ENCODE data around the gene CARMIL1.

Gene CARMIL1

GRCh38 chr6:25570578-25570977 is 291.4 kb downstream of the CARMIL1 start:
- POLR2A ChIA-PET, result no interaction called here
- no peak overlapping the region for H3K27ac ChIP-seq (ENCODE audit: extremely low read depth, low read depth, low read length)
- no peaks in the 10 kb centered on the region for H3K9me3 ChIP-seq (ENCODE audit: control insufficient read depth, insufficient read depth, low read depth, low read length)
- no peak overlapping the region for H3K4me3 ChIP-seq (ENCODE audit: low read depth, low read length)
- H3K4me1 ChIP-seq (ENCODE audit: control insufficient read depth, insufficient read depth, low read length), result no peaks in the 10 kb centered on the region
- CTCF ChIA-PET, result interaction anchor here (0.6 to 7.0 kb wide), 4 partner anchors 14 to 305 kb away, joined by 3 to 66 read pairs (median 5); no protein-coding TSS in a partner anchor
- H3K36me3 ChIP-seq (ENCODE audit: control insufficient read depth in 2 of 2, insufficient read depth in 1 of 2, low read length in 2 of 2), result no peaks in the 10 kb centered on the region
- TF ChIP-seq, protein P1, sequence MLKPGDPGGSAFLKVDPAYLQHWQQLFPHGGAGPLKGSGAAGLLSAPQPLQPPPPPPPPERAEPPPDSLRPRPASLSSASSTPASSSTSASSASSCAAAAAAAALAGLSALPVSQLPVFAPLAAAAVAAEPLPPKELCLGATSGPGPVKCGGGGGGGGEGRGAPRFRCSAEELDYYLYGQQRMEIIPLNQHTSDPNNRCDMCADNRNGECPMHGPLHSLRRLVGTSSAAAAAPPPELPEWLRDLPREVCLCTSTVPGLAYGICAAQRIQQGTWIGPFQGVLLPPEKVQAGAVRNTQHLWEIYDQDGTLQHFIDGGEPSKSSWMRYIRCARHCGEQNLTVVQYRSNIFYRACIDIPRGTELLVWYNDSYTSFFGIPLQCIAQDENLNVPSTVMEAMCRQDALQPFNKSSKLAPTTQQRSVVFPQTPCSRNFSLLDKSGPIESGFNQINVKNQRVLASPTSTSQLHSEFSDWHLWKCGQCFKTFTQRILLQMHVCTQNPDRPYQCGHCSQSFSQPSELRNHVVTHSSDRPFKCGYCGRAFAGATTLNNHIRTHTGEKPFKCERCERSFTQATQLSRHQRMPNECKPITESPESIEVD (tag by site-specific recombination; IDR thresholded peaks at IDR 0.05), result peak; percentile 36; the same call in 1 of the 2 replicates
- no peak for TF ChIP-seq ZNF473 (tag by site-specific recombination; IDR thresholded peaks at IDR 0.05)

GRCh38 chr6:25576919-25577318 is 297.7 kb downstream of the CARMIL1 start:
- H3K4me3 ChIP-seq (ENCODE audit: low read depth, low read length), result no peak overlapping the region
- TF ChIP-seq, protein P2, sequence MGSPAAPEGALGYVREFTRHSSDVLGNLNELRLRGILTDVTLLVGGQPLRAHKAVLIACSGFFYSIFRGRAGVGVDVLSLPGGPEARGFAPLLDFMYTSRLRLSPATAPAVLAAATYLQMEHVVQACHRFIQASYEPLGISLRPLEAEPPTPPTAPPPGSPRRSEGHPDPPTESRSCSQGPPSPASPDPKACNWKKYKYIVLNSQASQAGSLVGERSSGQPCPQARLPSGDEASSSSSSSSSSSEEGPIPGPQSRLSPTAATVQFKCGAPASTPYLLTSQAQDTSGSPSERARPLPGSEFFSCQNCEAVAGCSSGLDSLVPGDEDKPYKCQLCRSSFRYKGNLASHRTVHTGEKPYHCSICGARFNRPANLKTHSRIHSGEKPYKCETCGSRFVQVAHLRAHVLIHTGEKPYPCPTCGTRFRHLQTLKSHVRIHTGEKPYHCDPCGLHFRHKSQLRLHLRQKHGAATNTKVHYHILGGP (tag by site-specific recombination; IDR thresholded peaks at IDR 0.05), result no peak
- TF ChIP-seq MYNN (tag by site-specific recombination; IDR thresholded peaks at IDR 0.05; ENCODE audit: borderline replicate concordance), result no peak
- TF ChIP-seq ZNF530 (tag by site-specific recombination; IDR thresholded peaks at IDR 0.05; ENCODE audit: low read depth), result no peak
- TF ChIP-seq ZNF366 (tag by site-specific recombination; conservative IDR thresholded peaks at IDR 0.05), result no peak
- TF ChIP-seq ZNF16 (tag by site-specific recombination; IDR thresholded peaks at IDR 0.05; ENCODE audit: low read depth), result no peak
- H3K36me3 ChIP-seq (ENCODE audit: control insufficient read depth in 2 of 2, insufficient read depth in 1 of 2, low read length in 2 of 2), result no peaks in the 10 kb centered on the region
- ChIA-PET POLR2A (no interaction called here), CTCF (interaction anchor here (0.7 to 1.1 kb wide), 4 partner anchors 26 to 426 kb away, joined by 3 to 4 read pairs (median 3); no protein-coding TSS in a partner anchor)
- no peaks in the 10 kb centered on the region for H3K4me1 ChIP-seq (ENCODE audit: control insufficient read depth, insufficient read depth, low read length)
- H3K9me3 ChIP-seq (ENCODE audit: control insufficient read depth, insufficient read depth, low read depth, low read length), result no peaks in the 10 kb centered on the region
- H3K27ac ChIP-seq (ENCODE audit: extremely low read depth, low read depth, low read length), result no peak overlapping the region

- ChIA-PET POLR2A (no interaction called here), CTCF (interaction anchor here (0.5 to 2.2 kb wide), 6 partner anchors 23 to 355 kb away, joined by 3 to 9 read pairs (median 4); no protein-coding TSS in a partner anchor)
- Histone ChIP-seq H3K4me3 (ENCODE audit: low read depth, low read length) (no peak overlapping the region), H3K9me3 (ENCODE audit: control insufficient read depth, insufficient read depth, low read depth, low read length) (no peaks in the 10 kb centered on the region), H3K4me1 (ENCODE audit: control insufficient read depth, insufficient read depth, low read length) (no peaks in the 10 kb centered on the region), H3K36me3 (ENCODE audit: control insufficient read depth in 2 of 2, insufficient read depth in 1 of 2, low read length in 2 of 2) (no peaks in the 10 kb centered on the region), H3K27ac (ENCODE audit: extremely low read depth, low read depth, low read length) (no peak overlapping the region)
- TF ChIP-seq, protein P3, sequence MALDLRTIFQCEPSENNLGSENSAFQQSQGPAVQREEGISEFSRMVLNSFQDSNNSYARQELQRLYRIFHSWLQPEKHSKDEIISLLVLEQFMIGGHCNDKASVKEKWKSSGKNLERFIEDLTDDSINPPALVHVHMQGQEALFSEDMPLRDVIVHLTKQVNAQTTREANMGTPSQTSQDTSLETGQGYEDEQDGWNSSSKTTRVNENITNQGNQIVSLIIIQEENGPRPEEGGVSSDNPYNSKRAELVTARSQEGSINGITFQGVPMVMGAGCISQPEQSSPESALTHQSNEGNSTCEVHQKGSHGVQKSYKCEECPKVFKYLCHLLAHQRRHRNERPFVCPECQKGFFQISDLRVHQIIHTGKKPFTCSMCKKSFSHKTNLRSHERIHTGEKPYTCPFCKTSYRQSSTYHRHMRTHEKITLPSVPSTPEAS (tag by site-specific recombination; IDR thresholded peaks at IDR 0.05), result no peak
- TF ChIP-seq, protein P4, sequence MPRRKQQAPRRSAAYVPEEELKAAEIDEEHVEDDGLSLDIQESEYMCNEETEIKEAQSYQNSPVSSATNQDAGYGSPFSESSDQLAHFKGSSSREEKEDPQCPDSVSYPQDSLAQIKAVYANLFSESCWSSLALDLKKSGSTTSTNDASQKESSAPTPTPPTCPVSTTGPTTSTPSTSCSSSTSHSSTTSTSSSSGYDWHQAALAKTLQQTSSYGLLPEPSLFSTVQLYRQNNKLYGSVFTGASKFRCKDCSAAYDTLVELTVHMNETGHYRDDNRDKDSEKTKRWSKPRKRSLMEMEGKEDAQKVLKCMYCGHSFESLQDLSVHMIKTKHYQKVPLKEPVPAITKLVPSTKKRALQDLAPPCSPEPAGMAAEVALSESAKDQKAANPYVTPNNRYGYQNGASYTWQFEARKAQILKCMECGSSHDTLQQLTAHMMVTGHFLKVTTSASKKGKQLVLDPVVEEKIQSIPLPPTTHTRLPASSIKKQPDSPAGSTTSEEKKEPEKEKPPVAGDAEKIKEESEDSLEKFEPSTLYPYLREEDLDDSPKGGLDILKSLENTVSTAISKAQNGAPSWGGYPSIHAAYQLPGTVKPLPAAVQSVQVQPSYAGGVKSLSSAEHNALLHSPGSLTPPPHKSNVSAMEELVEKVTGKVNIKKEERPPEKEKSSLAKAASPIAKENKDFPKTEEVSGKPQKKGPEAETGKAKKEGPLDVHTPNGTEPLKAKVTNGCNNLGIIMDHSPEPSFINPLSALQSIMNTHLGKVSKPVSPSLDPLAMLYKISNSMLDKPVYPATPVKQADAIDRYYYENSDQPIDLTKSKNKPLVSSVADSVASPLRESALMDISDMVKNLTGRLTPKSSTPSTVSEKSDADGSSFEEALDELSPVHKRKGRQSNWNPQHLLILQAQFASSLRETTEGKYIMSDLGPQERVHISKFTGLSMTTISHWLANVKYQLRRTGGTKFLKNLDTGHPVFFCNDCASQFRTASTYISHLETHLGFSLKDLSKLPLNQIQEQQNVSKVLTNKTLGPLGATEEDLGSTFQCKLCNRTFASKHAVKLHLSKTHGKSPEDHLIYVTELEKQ (tag by site-specific recombination; IDR thresholded peaks at IDR 0.05; ENCODE audit: borderline replicate concordance), result no peak
- TF ChIP-seq ZNF544 (tag by site-specific recombination; IDR thresholded peaks at IDR 0.05) (no peak), ZNF549 (tag by site-specific recombination; IDR thresholded peaks at IDR 0.05) (0 out of 2 replicates have a peak, but pooled peaks have one; percentile 47), ZNF626 (tag by site-specific recombination; IDR thresholded peaks at IDR 0.05) (no peak), BCL11B (tag by site-specific recombination; IDR thresholded peaks at IDR 0.05; ENCODE audit: low read depth) (no peak), ZNF776 (tag by site-specific recombination; IDR thresholded peaks at IDR 0.05; ENCODE audit: borderline replicate concordance) (no peak), ZNF140 (tag by site-specific recombination; IDR thresholded peaks at IDR 0.05) (no peak), SETDB1 (IDR thresholded peaks at IDR 0.05; ENCODE audit: insufficient read length, low read length) (no peak), PRDM1 (tag by site-specific recombination; IDR thresholded peaks at IDR 0.05) (no peak), TCF7L2 (IDR thresholded peaks at IDR 0.05; ENCODE audit: borderline replicate concordance, low read depth, low read length) (no peak), ZNF37A (tag by site-specific recombination; IDR thresholded peaks at IDR 0.05) (peak; percentile 57; the same call in 1 of the 2 replicates), KLF9 (tag by site-specific recombination; IDR thresholded peaks at IDR 0.05; ENCODE audit: low read depth) (no peak), ZNF830 (tag by site-specific recombination; IDR thresholded peaks at IDR 0.05; ENCODE audit: low read depth) (peak; percentile 56; the same call in 1 of the 2 replicates), ZNF629 (tag by site-specific recombination; IDR thresholded peaks at IDR 0.05) (no peak), ZFP3 (tag by site-specific recombination; IDR thresholded peaks at IDR 0.05; ENCODE audit: low read depth) (no peak), KLF10 (tag by site-specific recombination; IDR thresholded peaks at IDR 0.05) (peak; percentile 15; the same call in 1 of the 2 replicates), ZNF138 (tag by site-specific recombination; IDR thresholded peaks at IDR 0.05; ENCODE audit: borderline replicate concordance) (no peak)
Observed at GRCh38 chr6:25578538-25578937, 299.4 kb downstream of the CARMIL1 start.
